Raji (cell line): ENCODE data around the gene CAV3.

Experiments used
- POLR2A ChIP-seq: IDR thresholded peaks from 2 replicates; pipeline ENCODE4 v1.6.1; 2011; ENCODE audit warnings: low read depth, low read length, control low read depth; ENCODE audit not compliant: insufficient read depth

CAV3 gene

GRCh38 chr3:8734137-8734878 lies 706 bp downstream of the CAV3 start:
- TF ChIP-seq POLR2A, result no peak

- no peak for TF ChIP-seq POLR2A
Measured at GRCh38 chr3:8734908-8735307, 1.3 kb downstream of the CAV3 start.

- TF ChIP-seq POLR2A, result no peak
Measured at GRCh38 chr3:8736436-8736835, 2.8 kb downstream of the CAV3 start.

DNA sequence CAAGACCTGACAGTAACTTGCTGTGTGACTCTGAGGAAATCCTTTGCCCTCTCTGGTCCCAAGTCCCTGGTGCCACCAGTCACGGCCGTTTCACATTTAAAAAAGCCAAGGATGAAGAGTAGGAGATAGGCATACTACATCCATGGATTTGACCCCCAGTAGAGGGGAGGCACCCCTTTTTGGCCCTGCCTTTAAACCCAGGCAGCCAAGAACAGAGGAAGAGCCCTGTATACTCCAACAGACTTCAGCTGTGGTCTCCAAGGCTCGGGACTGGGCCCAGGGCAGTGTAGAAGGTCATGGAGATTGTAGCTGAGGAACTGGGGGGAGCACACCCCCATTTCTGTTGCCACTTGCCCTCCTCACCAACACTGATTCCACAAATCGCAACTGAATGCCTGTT lies 3.7 kb downstream of the CAV3 start:
- no peak for TF ChIP-seq POLR2A

DNA sequence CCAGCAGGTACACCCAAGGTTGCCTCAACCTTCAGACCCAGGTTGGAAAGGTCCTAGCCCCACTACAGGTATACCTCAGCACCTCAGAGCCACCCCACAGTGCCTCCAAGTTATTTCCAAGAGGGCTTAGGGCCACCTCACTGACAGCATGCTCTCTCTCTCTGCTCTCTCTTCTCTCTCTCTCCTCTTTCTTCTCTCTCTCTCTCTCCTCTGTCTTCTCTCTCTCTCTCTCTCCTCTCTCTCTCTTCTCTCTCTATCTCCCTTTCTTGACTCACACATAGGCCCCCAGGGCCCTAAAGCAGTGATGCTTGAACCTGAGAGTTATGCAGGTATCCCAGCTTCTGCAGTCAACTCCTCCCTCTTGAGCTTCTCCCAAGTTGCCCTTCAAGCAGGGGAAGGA lies 4.2 kb downstream of the CAV3 start:
- no peak for TF ChIP-seq POLR2A

- TF ChIP-seq POLR2A, result no peak
Measured at GRCh38 chr3:8738639-8739038, 5.0 kb downstream of the CAV3 start.

GRCh38 chr3:8739757-8740504 lies 6.3 kb downstream of the CAV3 start:
- TF ChIP-seq POLR2A, result no peak

GRCh38 chr3:8741581-8742261 lies 8.1 kb downstream of the CAV3 start:
- TF ChIP-seq POLR2A, result no peak

GRCh38 chr3:8743021-8743601 lies 9.5 kb downstream of the CAV3 start:
- TF ChIP-seq POLR2A, result no peak

- TF ChIP-seq POLR2A, result no peak
Measured at GRCh38 chr3:8743911-8744310, 10.3 kb downstream of the CAV3 start.

GRCh38 chr3:8745619-8746370 lies 12.2 kb downstream of the CAV3 start:
- TF ChIP-seq POLR2A, result no peak

- no peak for TF ChIP-seq POLR2A
Measured at GRCh38 chr3:8746780-8747345, 13.3 kb downstream of the CAV3 start.

DNA sequence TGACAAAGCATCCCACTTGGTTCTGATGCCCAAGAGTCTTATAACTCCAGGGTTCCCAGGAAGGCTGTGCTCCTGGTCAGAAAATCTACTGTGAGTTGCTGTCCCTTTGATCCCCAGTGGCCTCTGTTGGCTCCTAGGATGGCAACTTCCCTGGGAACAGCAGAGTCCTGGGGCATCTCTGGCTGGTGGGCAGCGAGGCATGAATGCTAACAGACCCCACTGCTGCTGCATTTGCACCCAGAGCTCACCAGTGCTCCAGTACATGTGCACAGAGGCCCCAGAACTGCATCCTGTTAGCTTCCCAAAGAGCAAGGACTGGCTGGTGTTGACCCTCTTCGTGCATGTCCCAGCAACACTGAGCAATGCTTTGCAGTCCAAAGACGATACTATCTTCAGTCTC lies 15.7 kb downstream of the CAV3 start:
- TF ChIP-seq POLR2A, result no peak

- no peak for TF ChIP-seq POLR2A
Measured at GRCh38 chr3:8752832-8753231, 19.2 kb downstream of the CAV3 start.

GRCh38 chr3:8755097-8755496 lies 21.5 kb downstream of the CAV3 start:
- TF ChIP-seq POLR2A, result no peak
